ENCODE data around the gene RHOB.
A peak's percentile ranks its signal among the peaks of the same experiment; 100 is the strongest.
"Not testable (repeated sequence)": the region's sequence is repeated elsewhere in the genome, so short reads cannot be mapped to it uniquely, and the experiment has no call there.

Gene RHOB

DNA sequence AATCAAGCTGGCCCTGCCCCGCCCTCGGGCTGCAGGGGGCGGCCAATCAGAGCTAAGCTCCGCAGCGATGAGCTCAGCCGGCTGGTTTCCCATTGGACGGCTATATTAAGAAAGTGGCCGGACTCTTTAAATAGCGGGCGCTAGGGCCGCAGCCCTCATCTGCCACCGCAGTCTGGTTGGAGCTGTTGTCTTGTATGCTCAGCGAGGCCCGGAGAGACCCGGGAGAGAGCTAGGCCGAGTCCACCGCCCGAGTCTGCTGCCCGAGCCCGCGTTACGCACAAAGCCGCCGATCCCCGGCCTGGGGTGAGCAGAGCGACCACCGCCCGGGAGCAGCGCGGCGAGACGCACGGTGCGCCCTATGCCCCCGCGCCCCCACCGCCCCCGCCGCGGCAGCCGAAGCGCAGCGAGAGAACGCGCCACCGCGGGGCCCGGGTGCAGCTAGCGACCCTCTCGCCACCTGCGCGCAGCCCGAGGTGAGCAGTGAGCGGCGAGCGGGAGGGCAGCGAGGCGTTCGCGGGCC is at the start of gene RHOB:
RHOB (plus strand) TSS at position 158 of the 520 bp plus-strand sequence. CDS start 392 bp downstream, outside the sequence.
- DNase-seq = peak; percentile 94

DNA sequence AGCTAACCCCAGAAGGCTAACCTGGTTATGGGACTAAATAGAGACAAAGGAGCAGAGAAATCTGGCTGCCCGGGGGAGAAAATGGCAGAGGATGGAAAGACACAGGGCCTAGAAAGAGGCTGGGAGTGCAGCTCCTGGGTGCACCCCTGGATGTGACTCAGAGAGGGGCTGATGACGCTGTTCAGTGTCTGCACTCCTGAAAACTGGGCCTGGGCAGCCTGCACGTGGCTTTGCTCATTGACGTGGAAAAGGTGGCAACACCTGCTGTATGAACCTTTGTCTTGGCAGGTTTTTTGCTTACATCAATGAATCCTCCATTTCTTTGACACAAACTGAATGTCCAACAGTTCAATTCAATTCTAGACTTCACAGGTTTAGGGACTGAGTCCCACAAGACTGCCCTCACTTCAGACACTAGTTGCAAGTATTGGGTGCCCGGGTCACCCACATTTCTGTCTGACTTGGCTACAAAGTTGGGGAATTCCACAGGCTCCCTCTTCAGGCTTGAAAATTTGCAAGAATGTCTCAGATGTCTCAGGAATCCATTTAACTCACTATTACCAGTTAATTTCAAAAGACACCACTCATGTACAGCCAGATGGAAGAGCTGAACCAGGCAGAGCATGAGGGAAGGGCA is 48.9 kb upstream of the RHOB start:
- DNase-seq = no peak

DNA sequence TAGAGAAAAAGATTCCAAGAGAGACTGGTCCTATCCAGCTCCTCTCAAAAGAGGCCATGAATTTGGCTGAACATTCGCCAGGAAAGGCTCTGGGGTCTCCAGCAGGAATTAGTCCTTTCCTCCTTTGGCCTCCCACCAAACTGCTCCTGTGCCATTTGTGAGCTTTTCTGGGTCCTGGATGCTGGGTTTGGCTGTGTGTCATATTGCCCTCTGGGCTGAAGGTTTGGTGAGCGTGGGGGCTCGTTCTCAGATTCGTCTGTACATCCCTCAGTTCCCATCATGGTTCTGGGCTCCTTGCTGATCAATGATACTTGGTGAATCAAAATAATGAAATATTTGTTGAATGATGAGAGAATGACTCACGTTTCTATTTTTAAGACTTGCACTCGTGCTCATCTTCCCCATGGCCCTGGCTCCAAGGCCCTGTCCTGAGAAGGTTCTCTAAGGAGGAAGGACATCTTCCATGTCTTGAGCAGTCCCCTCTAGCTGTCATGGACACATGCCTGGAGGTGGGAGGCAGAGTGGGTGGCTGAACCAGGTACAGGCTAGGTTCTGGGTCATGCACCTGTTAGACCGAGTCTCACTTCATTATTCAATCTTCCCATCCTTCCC is 47.8 kb upstream of the RHOB start:
- DNase-seq = no peak

DNA sequence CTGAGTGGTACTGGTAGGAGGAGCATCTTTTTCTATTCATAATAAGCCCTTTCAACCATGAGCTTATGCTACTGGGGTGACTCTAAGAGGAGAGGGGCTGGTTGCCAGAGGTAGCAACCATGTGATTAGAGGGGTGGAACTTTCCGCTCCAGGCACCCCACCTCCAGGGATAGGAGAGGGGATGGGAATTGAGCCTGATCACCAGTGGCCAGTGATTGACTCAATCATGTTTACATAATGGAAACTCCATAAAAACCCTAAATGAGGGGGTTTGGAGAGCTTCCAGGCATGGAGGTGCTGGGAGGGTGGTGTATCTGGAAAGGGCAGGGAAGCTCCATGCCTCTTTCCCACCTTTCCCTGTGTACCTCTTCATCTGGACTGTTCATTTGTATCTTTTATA is 46.6 kb upstream of the RHOB start:
- DNase-seq = no peak

DNA sequence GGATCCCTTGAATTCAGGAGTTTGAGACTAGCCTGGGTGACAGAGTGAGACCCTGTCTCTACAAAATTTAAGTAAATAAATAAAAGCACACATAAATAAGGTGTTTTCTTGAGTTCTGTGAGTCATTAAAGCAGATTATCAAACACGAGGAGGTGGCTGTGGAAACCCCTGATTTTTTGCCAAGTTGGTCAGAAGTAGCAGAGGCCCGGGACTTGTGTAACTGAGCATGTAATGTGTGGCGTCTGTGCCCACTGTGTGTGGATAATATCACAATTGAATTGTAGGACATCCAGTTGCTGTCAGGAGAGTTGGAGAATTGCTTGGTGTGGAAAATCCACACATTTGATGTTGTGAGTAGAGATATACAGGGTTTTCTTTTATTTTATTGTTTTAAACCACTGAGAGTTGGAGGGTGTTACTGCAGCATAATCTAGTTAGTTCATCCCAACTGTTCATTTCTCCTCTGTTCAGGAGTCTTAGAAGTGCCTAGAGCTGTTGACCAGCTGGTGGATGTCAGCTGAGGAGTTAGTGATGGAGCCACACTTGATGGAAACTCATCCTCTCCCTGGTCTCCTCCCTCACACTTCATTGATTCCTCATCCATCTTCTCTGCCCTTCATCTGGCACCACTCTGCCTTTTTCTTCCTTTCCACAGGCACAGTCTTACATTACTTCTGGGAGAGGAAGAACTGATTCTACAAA is 45.9 kb upstream of the RHOB start:
- DNase-seq = no peak

DNA sequence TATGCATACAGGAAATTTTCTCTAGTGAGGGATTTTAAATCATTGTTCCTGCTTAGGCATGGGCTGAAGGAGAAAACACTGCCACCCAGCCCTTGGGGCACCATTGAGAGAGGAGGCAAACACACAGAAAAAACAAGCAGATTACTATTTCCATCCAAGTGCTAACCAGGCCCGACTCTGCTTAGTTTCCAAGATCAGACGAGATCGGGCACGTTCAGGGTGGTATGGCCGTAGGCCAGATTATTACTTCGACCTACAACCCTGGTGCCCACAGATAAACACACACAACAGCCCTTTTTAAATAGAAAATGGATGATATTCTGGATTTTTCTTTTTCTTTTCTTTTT is 45.4 kb upstream of the RHOB start:
- DNase-seq = no peak

DNA sequence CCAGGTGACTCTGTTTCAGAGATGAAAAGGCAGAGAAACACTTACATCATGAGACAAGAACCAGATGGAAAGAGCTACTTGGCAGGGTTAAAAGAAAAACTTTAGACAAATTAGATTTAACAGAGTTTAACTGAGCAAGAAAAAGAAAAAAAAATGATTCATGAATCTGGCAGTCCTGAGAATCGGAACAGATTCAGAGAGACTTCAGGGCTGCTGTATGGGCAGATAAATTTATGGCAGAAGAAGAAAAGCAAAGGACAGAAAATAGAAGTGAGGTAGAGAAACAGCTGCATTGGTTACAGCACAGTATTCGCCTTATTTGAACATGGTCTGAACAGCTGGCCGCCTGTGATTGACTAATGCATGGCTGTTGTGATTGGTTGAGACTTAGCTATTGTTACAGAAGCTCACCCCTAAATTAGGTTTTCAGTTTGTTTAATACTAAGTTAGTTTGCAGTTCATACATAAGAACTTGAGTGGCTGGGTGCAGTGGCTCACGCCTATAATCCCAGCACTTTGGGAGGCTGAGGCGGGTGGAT is 43.0 kb upstream of the RHOB start:
- no peak for DNase-seq

DNA sequence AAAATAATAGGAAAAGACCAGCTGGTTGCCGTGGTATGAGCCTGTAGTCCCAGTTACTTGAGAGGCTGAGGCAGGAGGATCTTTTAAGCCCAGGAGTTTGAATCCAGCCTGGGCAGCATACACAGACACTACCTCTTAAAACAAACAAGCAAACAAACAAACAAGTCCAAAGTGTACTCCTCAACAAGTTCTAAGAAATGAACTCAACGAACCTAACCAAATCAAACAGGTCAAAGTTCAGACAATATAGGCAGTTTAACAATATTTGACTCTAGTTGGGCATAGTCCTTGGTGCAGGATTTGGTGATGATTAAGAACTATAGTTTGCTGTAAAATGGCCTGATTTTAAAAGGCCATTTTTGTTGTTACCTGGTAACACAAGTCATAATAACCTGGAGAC is 41.9 kb upstream of the RHOB start:
- DNase-seq = no peak

DNA sequence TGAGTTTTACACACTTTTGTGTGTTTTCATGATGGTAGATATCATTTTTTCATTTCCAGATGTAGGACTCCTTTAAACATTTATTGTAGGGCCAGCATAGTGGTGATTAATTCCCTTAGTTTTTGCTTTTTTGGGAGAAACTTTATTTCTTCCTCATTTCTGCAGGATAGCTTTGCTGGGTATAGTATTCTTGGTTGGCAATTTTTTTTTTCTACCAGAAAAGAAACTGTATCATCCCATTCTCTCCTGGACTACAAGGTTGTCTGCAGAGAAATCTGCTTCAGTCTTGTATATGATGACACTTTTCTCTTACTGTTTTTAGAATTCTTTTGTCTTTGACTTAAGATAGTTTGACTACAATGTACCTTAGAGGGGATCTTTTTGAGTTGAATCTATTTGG is 37.8 kb upstream of the RHOB start:
- DNase-seq = no peak

DNA sequence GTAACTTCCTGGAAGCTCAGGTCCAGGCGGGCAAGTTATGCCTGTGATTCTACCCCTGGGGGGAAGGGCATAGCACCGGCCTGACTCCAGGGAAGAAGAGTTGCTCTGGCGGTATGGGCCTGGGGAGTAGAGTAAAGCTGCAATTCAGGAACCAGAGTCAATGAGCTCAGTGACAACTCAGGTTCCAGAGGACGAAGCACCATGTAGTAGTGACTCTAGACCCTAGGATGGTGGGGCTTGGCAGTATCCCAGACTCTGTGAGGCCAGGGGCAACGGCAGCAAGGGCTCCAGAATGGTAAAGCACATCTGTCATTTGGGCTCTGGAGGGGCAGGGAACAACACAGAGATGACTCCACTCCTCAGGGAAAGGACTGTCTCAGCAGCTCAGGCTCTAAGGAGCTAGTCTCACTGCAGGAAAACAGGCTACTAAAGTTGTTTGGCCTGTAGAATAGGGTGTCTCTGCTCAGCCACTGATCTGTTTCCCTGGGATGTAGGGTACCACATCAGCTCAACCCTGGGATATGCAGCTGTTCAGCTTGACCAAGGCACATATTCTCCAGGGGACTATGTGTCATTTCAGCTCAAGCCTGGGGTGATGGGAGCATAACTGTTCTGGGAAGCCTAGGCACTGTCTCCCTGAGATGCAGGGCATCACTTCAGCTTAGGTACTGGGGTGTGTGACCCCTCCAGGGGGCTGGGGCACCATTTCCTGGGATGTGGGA is 36.2 kb upstream of the RHOB start:
- no peak for DNase-seq

DNA sequence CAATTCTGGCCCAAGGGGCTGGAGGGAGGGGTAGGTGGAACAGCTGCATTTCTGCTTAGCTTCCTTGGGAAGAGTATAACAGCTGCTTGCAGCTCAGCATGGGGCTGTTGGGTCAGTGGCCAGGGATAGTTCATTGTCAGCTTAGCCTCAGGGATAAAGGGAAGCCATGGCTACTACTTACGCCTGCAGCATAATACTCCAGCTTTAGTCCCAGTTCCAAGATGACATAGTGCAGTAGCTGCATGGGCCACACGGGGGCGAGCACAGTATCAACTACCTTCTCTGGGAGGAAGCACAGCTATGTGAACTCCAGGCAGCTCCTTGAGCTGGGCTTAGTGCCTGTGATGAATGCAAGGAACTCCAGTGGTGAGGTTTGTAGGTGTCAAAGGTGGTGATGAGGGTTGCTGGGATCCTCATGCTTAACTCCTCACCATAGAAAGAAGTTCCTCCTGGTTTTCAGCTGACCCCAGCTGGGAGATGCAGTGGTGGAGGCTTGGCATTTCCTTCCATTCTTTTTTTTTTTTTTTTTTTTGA is 35.4 kb upstream of the RHOB start:
- no peak for DNase-seq

DNA sequence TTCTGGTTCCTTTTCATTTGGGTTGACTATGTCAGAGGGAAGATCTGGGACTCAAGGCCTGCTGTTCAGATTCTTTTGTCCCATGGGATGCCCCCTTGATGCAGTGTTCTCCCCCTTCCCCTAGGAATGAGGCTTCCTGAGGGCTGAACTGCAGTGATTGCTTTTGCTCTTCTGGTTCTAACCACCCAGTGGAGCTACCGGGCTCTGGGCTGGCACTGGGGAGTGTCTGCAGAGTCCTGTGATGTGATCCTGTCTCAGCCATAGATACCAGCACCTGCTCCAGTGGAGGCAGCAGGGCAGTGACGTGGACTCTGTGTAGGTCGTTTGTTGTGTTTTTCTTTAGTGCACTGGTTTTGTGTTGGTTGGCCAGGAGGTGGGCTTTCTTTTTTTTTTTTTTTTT is 32.1 kb upstream of the RHOB start:
- DNase-seq = no peak

DNA sequence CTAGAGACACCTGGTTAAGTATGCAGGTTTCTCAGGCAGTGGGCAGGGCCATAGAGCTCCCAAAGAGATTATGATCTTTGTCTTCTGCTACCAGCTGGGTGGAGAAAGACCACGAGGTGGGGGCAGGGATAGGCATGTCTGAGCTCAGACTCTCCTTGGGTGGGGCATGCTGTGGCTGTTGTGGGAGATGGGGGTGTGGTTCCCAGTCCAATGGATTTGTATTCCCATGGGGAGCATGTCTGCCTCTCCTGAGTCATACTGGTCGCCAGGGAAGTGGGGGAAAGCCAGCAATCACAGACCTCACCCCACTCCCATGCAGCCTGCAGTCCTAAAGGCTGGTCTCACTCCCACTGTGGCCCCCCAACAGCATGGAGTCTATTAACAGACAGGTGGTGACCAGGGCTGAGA is 31.4 kb upstream of the RHOB start:
- no peak for DNase-seq

DNA sequence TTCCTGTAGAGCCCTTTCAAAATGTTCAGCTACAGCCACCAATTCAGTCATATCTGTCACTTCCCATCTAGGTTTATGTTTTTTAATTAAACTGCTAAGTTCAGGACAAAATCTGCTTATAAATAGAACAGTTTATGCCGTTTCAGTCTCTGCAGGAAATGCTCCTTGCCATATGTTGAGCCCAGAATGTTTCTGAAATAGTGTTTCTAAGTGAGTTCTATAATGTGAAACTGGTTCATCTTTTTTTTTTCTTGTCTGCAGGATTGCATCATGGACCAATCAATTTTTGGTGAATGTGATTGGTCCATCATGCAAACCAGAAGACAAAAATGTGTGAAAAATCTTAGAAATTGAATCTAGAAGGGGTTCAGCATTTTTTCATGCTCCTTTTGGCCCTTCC is 30.2 kb upstream of the RHOB start:
- DNase-seq = no peak

DNA sequence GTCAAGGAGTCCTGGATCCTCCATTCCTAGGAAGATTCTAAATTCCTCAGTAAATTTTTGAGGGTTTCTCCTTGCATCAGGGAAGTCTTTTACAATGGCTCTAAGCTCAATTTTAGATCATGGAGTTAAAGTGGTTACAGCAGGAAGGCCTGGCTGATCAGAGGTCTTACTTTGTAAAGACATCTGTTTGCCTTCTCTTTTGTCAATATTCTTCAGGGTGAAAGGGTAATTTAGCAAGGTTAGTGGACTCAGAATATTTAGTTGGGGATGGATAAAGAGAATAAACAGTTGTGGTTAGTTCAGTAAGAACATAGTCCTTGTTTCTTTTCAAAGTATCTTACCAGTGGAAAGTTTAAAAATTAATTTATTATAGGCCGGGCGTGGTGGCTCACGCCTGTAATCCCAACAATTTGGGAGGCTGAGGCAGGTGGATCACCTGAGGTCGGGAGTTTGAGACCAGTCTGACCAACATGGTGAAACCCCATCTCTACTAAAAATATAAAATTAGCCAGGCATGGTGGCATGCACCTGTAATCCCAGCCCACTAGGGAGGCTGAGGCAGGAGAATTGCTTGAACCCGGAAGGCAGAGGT is 29.5 kb upstream of the RHOB start:
- DNase-seq = not testable (repeated sequence)

DNA sequence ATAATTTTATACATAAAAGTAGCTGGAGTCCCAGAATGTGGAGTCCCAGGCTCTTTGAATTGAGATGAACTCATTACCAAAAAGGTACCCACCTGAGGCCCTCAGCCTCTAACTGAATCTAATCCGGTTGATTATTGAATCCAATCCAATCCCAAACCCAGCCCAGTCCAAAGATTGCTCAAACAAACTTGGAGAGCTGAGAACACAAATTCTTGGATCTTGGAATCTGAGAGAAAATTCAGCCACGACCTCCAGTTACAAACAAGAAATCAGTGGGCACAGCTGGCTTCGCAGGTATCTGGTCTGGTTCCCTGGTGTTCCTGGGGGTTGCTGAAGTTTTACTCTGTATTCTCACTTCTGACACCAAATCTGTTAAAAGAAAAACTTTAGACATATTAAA is 28.4 kb upstream of the RHOB start:
- no peak for DNase-seq

DNA sequence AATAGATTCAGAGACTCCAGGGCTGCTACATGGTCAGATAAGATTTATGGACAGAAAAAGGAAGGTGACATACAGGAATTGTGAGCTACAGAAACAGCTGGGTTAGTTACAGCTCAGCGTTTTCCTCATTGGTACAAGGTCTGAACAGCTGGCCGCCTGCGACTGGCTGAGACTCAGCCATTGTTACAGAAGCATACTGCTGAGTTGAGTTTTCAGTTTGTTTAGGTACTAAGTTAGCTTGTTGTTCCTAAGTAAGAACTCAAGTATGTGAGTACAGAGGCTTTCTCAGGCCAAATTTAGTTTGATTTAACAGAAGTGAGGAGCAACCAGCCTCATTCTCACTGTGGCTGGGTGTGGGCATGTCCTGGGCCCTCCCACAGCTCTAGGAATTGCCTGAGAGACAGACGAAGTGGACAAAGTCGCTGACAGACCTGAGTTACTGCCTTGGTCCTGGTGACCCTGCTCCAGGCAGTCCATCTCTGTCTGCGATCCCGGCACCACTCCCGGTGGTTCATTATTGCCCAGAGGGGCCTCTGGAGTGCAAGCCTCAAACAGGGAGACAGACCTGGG is 27.8 kb upstream of the RHOB start:
- DNase-seq = no peak

DNA sequence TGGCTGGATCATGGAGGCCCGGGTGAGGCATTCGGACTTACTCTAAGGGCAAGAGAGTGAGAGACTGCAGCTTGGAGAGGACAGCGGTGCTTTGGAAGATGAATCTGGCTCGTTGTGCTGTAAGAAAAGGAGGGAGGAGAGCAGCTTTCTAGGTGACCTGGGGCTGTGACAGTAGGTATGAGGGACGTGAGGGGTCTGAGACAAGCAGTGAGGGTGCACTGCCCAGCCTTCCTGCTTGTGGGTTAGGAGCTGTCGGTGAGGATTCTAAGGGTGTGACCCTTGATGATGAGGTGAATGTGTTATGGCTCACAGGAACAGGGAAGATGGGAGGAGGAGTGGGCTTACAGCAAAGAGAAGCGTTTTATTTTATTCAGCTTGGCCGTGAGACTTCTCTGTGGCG is 27.1 kb upstream of the RHOB start:
- DNase-seq = no peak

DNA sequence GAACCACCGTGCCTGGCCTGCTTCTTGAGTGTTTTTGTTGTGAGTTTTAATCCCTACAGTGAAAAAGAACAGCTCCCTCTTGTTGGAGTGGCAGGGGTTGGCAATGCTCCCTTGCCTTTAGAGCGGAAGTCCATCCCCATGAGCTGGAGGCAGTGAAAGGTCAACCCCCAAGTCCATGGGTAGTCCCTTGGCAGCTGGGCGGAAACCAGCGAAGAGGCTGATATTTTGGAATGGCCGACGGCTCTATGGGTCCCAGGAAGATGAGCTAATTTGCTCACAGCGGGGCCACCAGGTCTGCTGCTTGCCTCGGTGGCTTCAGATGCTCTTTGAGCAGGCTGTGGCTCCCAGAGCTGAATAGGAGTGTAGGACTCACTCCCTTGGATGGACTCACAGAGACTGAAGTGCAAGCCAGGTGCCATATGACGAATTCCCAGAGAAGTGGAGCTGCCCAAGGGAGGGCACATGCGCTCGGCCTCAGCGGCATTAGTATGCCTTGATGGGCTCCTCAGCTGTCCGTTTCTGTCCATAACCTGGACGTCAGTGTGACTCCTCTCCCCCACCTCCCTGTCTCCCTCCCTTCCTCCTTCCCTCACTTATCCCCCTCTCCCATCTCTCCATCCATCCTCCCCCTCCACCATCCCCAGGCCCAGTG is 25.4 kb upstream of the RHOB start:
- no peak for DNase-seq

DNA sequence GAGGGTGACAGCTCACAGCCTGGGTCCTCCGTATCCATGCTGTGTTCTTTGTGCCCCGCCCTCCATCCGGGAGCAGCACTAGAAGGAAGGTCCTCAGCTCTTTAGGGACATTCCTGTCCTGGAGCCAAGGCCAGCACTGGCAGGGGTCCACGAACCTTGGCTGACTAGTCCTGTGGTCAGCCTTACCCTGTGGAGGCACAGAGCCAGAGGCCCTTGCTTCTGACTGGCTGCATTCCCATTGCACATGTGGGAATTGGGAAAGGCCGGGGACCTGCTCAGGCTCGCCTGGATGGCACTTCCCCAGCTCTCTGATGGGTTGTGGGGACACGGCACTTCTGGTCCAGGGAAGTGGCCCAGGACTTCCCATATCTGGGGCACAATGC is 24.9 kb upstream of the RHOB start:
- no peak for DNase-seq

DNA sequence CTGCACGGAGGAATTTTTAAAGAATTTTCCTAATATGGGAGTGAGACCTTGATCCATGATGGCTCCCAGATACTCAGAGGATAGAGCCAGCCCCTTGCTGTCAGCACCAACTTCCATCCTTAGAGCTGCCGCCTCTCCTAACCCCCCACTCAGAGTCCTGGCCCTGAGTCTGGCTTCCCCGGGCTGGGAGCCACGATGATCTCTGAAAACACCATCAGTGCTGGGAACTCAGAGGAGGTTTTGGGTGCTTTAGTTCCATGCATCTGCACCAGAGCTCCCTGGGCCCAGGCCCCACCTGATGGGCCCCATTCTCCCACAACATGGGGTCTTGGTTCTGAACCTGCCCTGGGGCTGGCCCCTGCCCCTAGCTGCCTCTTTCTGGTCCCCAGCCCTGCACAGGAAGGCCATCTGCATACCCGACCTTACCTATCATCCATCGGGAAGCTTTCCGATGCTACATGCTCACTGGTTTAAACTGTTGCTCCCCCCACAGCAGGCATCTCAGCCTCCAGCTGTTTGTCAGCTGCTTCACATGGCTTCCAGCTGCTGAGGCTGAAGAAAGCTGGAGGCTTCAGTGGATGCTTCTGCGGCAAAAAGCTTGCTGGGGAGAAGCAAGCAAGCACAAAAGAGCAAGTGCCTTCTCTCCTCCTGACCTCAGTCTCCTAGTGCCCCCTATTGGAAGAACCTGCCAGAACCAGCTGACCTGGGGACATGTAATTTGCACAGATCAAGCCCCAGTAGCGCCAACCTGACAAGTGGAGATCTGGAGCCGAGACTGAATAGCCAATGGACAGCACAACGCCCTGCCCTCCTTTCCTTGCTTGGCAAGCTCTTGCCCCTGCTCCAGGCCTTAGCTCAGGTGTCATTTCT is 24.2 kb upstream of the RHOB start:
- no peak for DNase-seq

Measured in DMS79 (cell line).